ENCODE results near the gene MYO5B.

MYO5B gene

GRCh38 chr18:50065527-50065926 lies 129.4 kb downstream of the MYO5B start:
- no peaks in the 10 kb centered on the region for H3K36me3 ChIP-seq (ENCODE audit: control insufficient read depth, insufficient read depth, low read length)
- H3K9me3 ChIP-seq (ENCODE audit: control insufficient read depth, insufficient read depth, low read depth, low read length), result no peaks in the 10 kb centered on the region
- no peak overlapping the region for H3K4me3 ChIP-seq (ENCODE audit: low read depth, low read length)
- H3K27me3 ChIP-seq (ENCODE audit: control insufficient read depth, insufficient read depth, low read length), result no peaks in the 10 kb centered on the region
- no peaks in the 10 kb centered on the region for H3K4me1 ChIP-seq (ENCODE audit: control insufficient read depth, insufficient read depth, low read length)
- no peak overlapping the region for H3K27ac ChIP-seq (ENCODE audit: low read depth, low read length)
- no peak overlapping the region for H3K9ac ChIP-seq (ENCODE audit: low read length)

- Histone ChIP-seq H3K4me1 (ENCODE audit: control insufficient read depth, insufficient read depth, low read length) (no peaks in the 10 kb centered on the region), H3K36me3 (ENCODE audit: control insufficient read depth, insufficient read depth, low read length) (no peaks in the 10 kb centered on the region), H3K27ac (ENCODE audit: low read depth, low read length) (no peak overlapping the region), H3K9me3 (ENCODE audit: control insufficient read depth, insufficient read depth, low read depth, low read length) (no peaks in the 10 kb centered on the region), H3K4me3 (ENCODE audit: low read depth, low read length) (no peak overlapping the region), H3K27me3 (ENCODE audit: control insufficient read depth, insufficient read depth, low read length) (no peaks in the 10 kb centered on the region), H3K9ac (ENCODE audit: low read length) (no peak overlapping the region)
Observed at GRCh38 chr18:50065039-50065438, 129.9 kb downstream of the MYO5B start.

GRCh38 chr18:50061876-50062517 lies 132.9 kb downstream of the MYO5B start:
- no peaks in the 10 kb centered on the region for H3K4me1 ChIP-seq (ENCODE audit: control insufficient read depth, insufficient read depth, low read length)
- no peaks in the 10 kb centered on the region for H3K36me3 ChIP-seq (ENCODE audit: control insufficient read depth, insufficient read depth, low read length)
- no peak overlapping the region for H3K27ac ChIP-seq (ENCODE audit: low read depth, low read length)
- no peak overlapping the region for H3K9ac ChIP-seq (ENCODE audit: low read length)
- H3K27me3 ChIP-seq (ENCODE audit: control insufficient read depth, insufficient read depth, low read length), result no peaks in the 10 kb centered on the region
- H3K9me3 ChIP-seq (ENCODE audit: control insufficient read depth, insufficient read depth, low read depth, low read length), result no peaks in the 10 kb centered on the region
- H3K4me3 ChIP-seq (ENCODE audit: low read depth, low read length), result no peak overlapping the region

- H3K9ac ChIP-seq (ENCODE audit: low read length), result no peak overlapping the region
- no peak overlapping the region for H3K4me3 ChIP-seq (ENCODE audit: low read depth, low read length)
- no peaks in the 10 kb centered on the region for H3K4me1 ChIP-seq (ENCODE audit: control insufficient read depth, insufficient read depth, low read length)
- H3K36me3 ChIP-seq (ENCODE audit: control insufficient read depth, insufficient read depth, low read length), result no peaks in the 10 kb centered on the region
- H3K9me3 ChIP-seq (ENCODE audit: control insufficient read depth, insufficient read depth, low read depth, low read length), result no peaks in the 10 kb centered on the region
- H3K27ac ChIP-seq (ENCODE audit: low read depth, low read length), result no peak overlapping the region
- H3K27me3 ChIP-seq (ENCODE audit: control insufficient read depth, insufficient read depth, low read length), result no peaks in the 10 kb centered on the region; the same call in 1 of the 2 replicates
Observed at GRCh38 chr18:50060822-50061221, 134.1 kb downstream of the MYO5B start.

- Histone ChIP-seq H3K9ac (ENCODE audit: low read length) (no peak overlapping the region), H3K9me3 (ENCODE audit: control insufficient read depth, insufficient read depth, low read depth, low read length) (no peaks in the 10 kb centered on the region), H3K27ac (ENCODE audit: low read depth, low read length) (no peak overlapping the region), H3K27me3 (ENCODE audit: control insufficient read depth, insufficient read depth, low read length) (no peaks in the 10 kb centered on the region; the same call in 1 of the 2 replicates), H3K36me3 (ENCODE audit: control insufficient read depth, insufficient read depth, low read length) (no peaks in the 10 kb centered on the region), H3K4me1 (ENCODE audit: control insufficient read depth, insufficient read depth, low read length) (no peaks in the 10 kb centered on the region), H3K4me3 (ENCODE audit: low read depth, low read length) (no peak overlapping the region)
Observed at GRCh38 chr18:50058731-50059130, 136.2 kb downstream of the MYO5B start.

- Histone ChIP-seq H3K4me1 (ENCODE audit: control insufficient read depth, insufficient read depth, low read length) (no peaks in the 10 kb centered on the region), H3K36me3 (ENCODE audit: control insufficient read depth, insufficient read depth, low read length) (no peaks in the 10 kb centered on the region), H3K27ac (ENCODE audit: low read depth, low read length) (no peak overlapping the region), H3K4me3 (ENCODE audit: low read depth, low read length) (no peak overlapping the region), H3K27me3 (ENCODE audit: control insufficient read depth, insufficient read depth, low read length) (no peaks in the 10 kb centered on the region; the same call in 1 of the 2 replicates), H3K9me3 (ENCODE audit: control insufficient read depth, insufficient read depth, low read depth, low read length) (no peaks in the 10 kb centered on the region), H3K9ac (ENCODE audit: low read length) (no peak overlapping the region)
Observed at GRCh38 chr18:50057009-50057408, 137.9 kb downstream of the MYO5B start.

GRCh38 chr18:50056185-50056584 lies 138.8 kb downstream of the MYO5B start:
- H3K4me1 ChIP-seq (ENCODE audit: control insufficient read depth, insufficient read depth, low read length), result no peaks in the 10 kb centered on the region
- no peak overlapping the region for H3K27ac ChIP-seq (ENCODE audit: low read depth, low read length)
- H3K4me3 ChIP-seq (ENCODE audit: low read depth, low read length), result no peak overlapping the region
- H3K9ac ChIP-seq (ENCODE audit: low read length), result no peak overlapping the region
- no peaks in the 10 kb centered on the region for H3K36me3 ChIP-seq (ENCODE audit: control insufficient read depth, insufficient read depth, low read length)
- H3K9me3 ChIP-seq (ENCODE audit: control insufficient read depth, insufficient read depth, low read depth, low read length), result no peaks in the 10 kb centered on the region
- no peaks in the 10 kb centered on the region; the same call in 1 of the 2 replicates for H3K27me3 ChIP-seq (ENCODE audit: control insufficient read depth, insufficient read depth, low read length)

GRCh38 chr18:50055488-50055887 lies 139.5 kb downstream of the MYO5B start:
- no peaks in the 10 kb centered on the region for H3K36me3 ChIP-seq (ENCODE audit: control insufficient read depth, insufficient read depth, low read length)
- no peaks in the 10 kb centered on the region for H3K4me1 ChIP-seq (ENCODE audit: control insufficient read depth, insufficient read depth, low read length)
- H3K4me3 ChIP-seq (ENCODE audit: low read depth, low read length), result no peak overlapping the region
- no peak overlapping the region for H3K9ac ChIP-seq (ENCODE audit: low read length)
- H3K9me3 ChIP-seq (ENCODE audit: control insufficient read depth, insufficient read depth, low read depth, low read length), result no peaks in the 10 kb centered on the region
- H3K27ac ChIP-seq (ENCODE audit: low read depth, low read length), result no peak overlapping the region
- no peaks in the 10 kb centered on the region; the same call in 1 of the 2 replicates for H3K27me3 ChIP-seq (ENCODE audit: control insufficient read depth, insufficient read depth, low read length)

- Histone ChIP-seq H3K9me3 (ENCODE audit: control insufficient read depth, insufficient read depth, low read depth, low read length) (no peaks in the 10 kb centered on the region), H3K36me3 (ENCODE audit: control insufficient read depth, insufficient read depth, low read length) (no peaks in the 10 kb centered on the region), H3K4me3 (ENCODE audit: low read depth, low read length) (no peak overlapping the region), H3K27ac (ENCODE audit: low read depth, low read length) (no peak overlapping the region), H3K4me1 (ENCODE audit: control insufficient read depth, insufficient read depth, low read length) (no peaks in the 10 kb centered on the region), H3K27me3 (ENCODE audit: control insufficient read depth, insufficient read depth, low read length) (no peaks in the 10 kb centered on the region; the same call in 1 of the 2 replicates), H3K9ac (ENCODE audit: low read length) (no peak overlapping the region)
Observed at GRCh38 chr18:50053111-50053510, 141.8 kb downstream of the MYO5B start.

- Histone ChIP-seq H3K4me1 (ENCODE audit: control insufficient read depth, insufficient read depth, low read length) (no peaks in the 10 kb centered on the region), H3K27me3 (ENCODE audit: control insufficient read depth, insufficient read depth, low read length) (no peaks in the 10 kb centered on the region; the same call in 1 of the 2 replicates), H3K27ac (ENCODE audit: low read depth, low read length) (no peak overlapping the region), H3K9me3 (ENCODE audit: control insufficient read depth, insufficient read depth, low read depth, low read length) (no peaks in the 10 kb centered on the region), H3K36me3 (ENCODE audit: control insufficient read depth, insufficient read depth, low read length) (no peaks in the 10 kb centered on the region), H3K4me3 (ENCODE audit: low read depth, low read length) (no peak overlapping the region), H3K9ac (ENCODE audit: low read length) (no peak overlapping the region)
Observed at GRCh38 chr18:50051288-50051687, 143.7 kb downstream of the MYO5B start.

- Histone ChIP-seq H3K27me3 (ENCODE audit: control insufficient read depth, insufficient read depth, low read length) (no peaks in the 10 kb centered on the region), H3K9ac (ENCODE audit: low read length) (no peak overlapping the region), H3K36me3 (ENCODE audit: control insufficient read depth, insufficient read depth, low read length) (no peaks in the 10 kb centered on the region), H3K9me3 (ENCODE audit: control insufficient read depth, insufficient read depth, low read depth, low read length) (no peaks in the 10 kb centered on the region), H3K4me1 (ENCODE audit: control insufficient read depth, insufficient read depth, low read length) (no peaks in the 10 kb centered on the region), H3K27ac (ENCODE audit: low read depth, low read length) (no peak overlapping the region), H3K4me3 (ENCODE audit: low read depth, low read length) (no peak overlapping the region)
Observed at GRCh38 chr18:50045126-50045525, 149.8 kb downstream of the MYO5B start.

Data from HUES6 (cell line).